HEK293T (cell line): ENCODE results near the gene MARCKS.
A peak's percentile ranks its signal among the peaks of the same experiment; 100 is the strongest.

Source experiments
- CTCF ChIA-PET: fragments of 350-600 bp; formaldehyde crosslinking; extraction: SDS; loops from one replicate; lab custom pipeline; 2021; ENCODE audit warnings: antibody characterized with exemption, inconsistent platforms; lab: Yijun Ruan, JAX
- POLR2A ChIA-PET: fragments of 350-600 bp; formaldehyde crosslinking; extraction: SDS; loops from one replicate; lab custom pipeline; 2020; ENCODE audit warnings: antibody characterized with exemption, inconsistent platforms; lab: Yijun Ruan, JAX
- DNase-seq: peaks from one replicate; pipeline ENCODE4 v3.0.0; 2012; ENCODE audit warnings: mixed read lengths; ENCODE audit errors: extremely low spot score
- ARNT ChIP-seq: fragments of 450-650 bp; IDR thresholded peaks from 2 replicates; pipeline ENCODE4 v1.6.1; 2017; ENCODE audit warnings: mild to moderate bottlenecking
- BHLHE40 ChIP-seq: fragments of 450-650 bp; IDR thresholded peaks from 2 replicates; pipeline ENCODE4 v1.6.1; 2016; ENCODE audit warnings: mild to moderate bottlenecking, moderate library complexity, borderline replicate concordance
- CTBP1 ChIP-seq: fragments of 450-650 bp; IDR thresholded peaks from 2 replicates; pipeline ENCODE4 v1.6.1; 2016; ENCODE audit warnings: borderline replicate concordance
- ELF4 ChIP-seq: fragments of 450-650 bp; IDR thresholded peaks from 2 replicates; pipeline ENCODE4 v1.6.1; 2017; ENCODE audit warnings: antibody characterized with exemption
- FOXA1 ChIP-seq: fragments of 450-650 bp; IDR thresholded peaks from 2 replicates; pipeline ENCODE4 v1.6.1; 2016; ENCODE audit warnings: mild to moderate bottlenecking
- FOXK2 ChIP-seq: fragments of 450-650 bp; IDR thresholded peaks from 2 replicates; pipeline ENCODE4 v1.6.1; 2016; ENCODE audit warnings: mild to moderate bottlenecking
- FOXM1 ChIP-seq: fragments of 450-650 bp; IDR thresholded peaks from 2 replicates; pipeline ENCODE4 v1.6.1; 2017; ENCODE audit warnings: mild to moderate bottlenecking, borderline replicate concordance
- HDGF ChIP-seq: fragments of 450-650 bp; IDR thresholded peaks from 2 replicates; pipeline ENCODE4 v1.6.1; 2017; ENCODE audit warnings: antibody characterized with exemption, borderline replicate concordance
- L3MBTL2 ChIP-seq: fragments of 450-650 bp; conservative IDR thresholded peaks from 2 replicates; pipeline ENCODE4 v1.6.1; 2016; ENCODE audit warnings: mild to moderate bottlenecking
- LEF1 ChIP-seq: fragments of 450-650 bp; IDR thresholded peaks from 2 replicates; pipeline ENCODE4 v1.6.1; 2017; ENCODE audit warnings: mild to moderate bottlenecking, borderline replicate concordance
- NFRKB ChIP-seq: fragments of 450-650 bp; IDR thresholded peaks from 2 replicates; pipeline ENCODE4 v1.6.1; 2016; ENCODE audit warnings: mild to moderate bottlenecking, moderate library complexity
- SP1 ChIP-seq: fragments of 450-650 bp; IDR thresholded peaks from 2 replicates; pipeline ENCODE4 v1.6.1; 2017
- SUZ12 ChIP-seq: fragments of 450-650 bp; IDR thresholded peaks from 2 replicates; pipeline ENCODE4 v1.6.1; 2016; ENCODE audit warnings: mild to moderate bottlenecking
- TARDBP ChIP-seq: fragments of 450-650 bp; IDR thresholded peaks from 2 replicates; pipeline ENCODE4 v1.6.1; 2016
- ZNF384 ChIP-seq: fragments of 450-650 bp; IDR thresholded peaks from 2 replicates; pipeline ENCODE4 v1.6.1; 2016
- TF ChIP-seq, protein P1 (sequence below): fragments of 450-650 bp; IDR thresholded peaks from 2 replicates; pipeline ENCODE4 v1.6.1; 2016

Gene MARCKS

DNA sequence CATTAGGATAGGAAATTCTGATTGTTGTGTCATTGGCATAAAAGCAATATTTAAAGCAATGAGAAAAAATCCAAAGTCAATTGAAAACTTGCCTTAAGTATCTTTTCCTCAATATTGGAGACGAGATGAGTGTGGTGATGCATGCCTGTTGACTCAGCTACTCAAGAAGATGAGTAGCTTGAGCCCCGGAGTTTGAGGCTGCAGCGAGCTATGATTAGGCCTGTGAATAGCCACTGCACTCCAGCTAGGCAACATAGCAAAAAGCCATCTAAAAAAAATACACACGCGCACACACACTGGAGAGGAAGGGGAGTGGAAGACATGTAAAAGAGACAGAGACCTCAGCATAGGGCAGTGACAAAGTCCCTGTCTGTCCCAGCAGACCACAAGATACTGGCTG lies 9.7 kb upstream of the MARCKS start:
- no peak for DNase-seq
- ChIA-PET POLR2A (interaction anchor here (0.6 to 1.0 kb wide), 2 partner anchors 8 to 19 kb away, joined by 3 to 5 read pairs; no protein-coding TSS in a partner anchor), CTCF (interaction anchor here (0.7 to 1.3 kb wide), 2 partner anchors 11 to 13 kb away, joined by 3 to 4 read pairs; no protein-coding TSS in a partner anchor)
- TF ChIP-seq, protein P1, sequence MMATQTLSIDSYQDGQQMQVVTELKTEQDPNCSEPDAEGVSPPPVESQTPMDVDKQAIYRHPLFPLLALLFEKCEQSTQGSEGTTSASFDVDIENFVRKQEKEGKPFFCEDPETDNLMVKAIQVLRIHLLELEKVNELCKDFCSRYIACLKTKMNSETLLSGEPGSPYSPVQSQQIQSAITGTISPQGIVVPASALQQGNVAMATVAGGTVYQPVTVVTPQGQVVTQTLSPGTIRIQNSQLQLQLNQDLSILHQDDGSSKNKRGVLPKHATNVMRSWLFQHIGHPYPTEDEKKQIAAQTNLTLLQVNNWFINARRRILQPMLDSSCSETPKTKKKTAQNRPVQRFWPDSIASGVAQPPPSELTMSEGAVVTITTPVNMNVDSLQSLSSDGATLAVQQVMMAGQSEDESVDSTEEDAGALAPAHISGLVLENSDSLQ = no peak
- TF ChIP-seq NFRKB = no peak
- no peak for TF ChIP-seq LEF1
- TF ChIP-seq FOXK2 = no peak
- no peak for TF ChIP-seq BHLHE40
- no peak for TF ChIP-seq ZNF384
- TF ChIP-seq L3MBTL2 = no peak
- TF ChIP-seq HDGF = no peak
- no peak for TF ChIP-seq ELF4
- no peak for TF ChIP-seq CTBP1
- no peak for TF ChIP-seq SUZ12
- no peak for TF ChIP-seq SP1

DNA sequence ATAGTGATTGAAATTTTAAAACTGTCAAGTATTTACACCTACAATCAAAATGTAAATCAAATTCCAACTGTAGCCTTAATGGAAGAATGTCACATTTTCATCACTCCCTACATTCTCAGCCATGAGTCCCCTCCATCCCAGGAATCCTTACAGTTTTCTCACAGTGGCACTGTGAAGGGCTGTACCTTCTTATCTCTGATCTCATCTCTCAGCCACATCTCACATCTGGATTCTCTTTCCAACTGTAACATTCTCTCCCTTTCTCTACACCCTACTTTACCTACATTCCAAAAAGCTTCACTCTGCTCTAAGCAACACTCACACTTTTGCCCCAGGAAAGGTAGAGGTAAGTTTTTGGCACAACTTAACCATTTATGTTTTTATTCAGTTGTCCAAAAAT lies 8.9 kb upstream of the MARCKS start:
- DNase-seq = no peak
- CTCF ChIA-PET = no interaction called here
- POLR2A ChIA-PET = no interaction called here
- TF ChIP-seq ELF4 (no peak), FOXA1 (no peak), HDGF (no peak), BHLHE40 (no peak), LEF1 (no peak), TARDBP (no peak), FOXM1 (no peak), L3MBTL2 (no peak), SP1 (no peak), ARNT (no peak), CTBP1 (no peak), SUZ12 (no peak), FOXK2 (no peak), ZNF384 (no peak), NFRKB (no peak)
- TF ChIP-seq, protein P1 = no peak

DNA sequence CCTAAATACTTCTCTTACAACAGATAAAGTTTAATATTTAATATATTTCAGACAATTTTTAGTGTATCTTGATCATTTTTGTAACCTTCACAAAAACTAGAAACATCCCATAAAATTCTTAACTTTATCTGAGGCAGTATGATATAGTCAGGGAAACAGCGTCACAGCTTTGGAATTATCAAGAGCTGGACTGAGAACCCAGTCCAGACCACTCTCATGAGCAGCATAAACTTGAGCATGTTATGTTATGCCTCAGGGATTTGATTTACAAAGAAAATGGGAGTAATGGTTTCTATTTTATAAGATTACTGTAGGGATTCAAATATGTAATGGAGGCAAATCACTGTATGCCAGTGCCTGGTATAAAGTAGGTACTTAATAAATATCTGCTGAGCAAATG lies 8.3 kb upstream of the MARCKS start:
- TF ChIP-seq FOXA1 (no peak), FOXK2 (no peak), SP1 (no peak), CTBP1 (no peak), BHLHE40 (no peak), SUZ12 (no peak), NFRKB (no peak), FOXM1 (no peak), HDGF (no peak)
- ChIA-PET CTCF (interaction anchor here (1.0 kb wide), 1 partner anchor 11 kb away, joined by 3 read pairs; no protein-coding TSS in a partner anchor), POLR2A (no interaction called here)
- no peak for DNase-seq

DNA sequence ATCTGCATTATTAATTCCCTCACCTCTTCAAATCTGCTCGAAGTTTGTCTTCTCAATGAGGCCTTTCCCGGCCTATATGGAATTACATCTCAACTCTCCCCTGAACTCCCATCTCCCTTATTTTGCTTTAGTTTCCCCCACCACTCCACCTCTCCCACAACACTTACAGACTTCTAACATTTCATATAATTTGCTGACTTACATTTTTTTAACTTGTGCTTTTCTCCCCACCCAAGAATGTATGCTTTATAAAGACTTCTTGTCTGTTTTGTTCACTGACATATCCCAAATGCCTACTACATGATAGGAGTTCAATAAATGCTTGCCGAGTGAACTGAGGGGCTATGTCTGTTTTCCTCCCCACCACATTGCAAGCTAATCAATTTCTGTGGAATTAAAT lies 3.9 kb upstream of the MARCKS start:
- ChIA-PET CTCF (no interaction called here), POLR2A (no interaction called here)
- TF ChIP-seq FOXA1 (no peak), ARNT (no peak), NFRKB (no peak), L3MBTL2 (no peak), ELF4 (no peak), FOXK2 (no peak), CTBP1 (no peak)
- TF ChIP-seq, protein P1 = no peak
- no peak for DNase-seq

DNA sequence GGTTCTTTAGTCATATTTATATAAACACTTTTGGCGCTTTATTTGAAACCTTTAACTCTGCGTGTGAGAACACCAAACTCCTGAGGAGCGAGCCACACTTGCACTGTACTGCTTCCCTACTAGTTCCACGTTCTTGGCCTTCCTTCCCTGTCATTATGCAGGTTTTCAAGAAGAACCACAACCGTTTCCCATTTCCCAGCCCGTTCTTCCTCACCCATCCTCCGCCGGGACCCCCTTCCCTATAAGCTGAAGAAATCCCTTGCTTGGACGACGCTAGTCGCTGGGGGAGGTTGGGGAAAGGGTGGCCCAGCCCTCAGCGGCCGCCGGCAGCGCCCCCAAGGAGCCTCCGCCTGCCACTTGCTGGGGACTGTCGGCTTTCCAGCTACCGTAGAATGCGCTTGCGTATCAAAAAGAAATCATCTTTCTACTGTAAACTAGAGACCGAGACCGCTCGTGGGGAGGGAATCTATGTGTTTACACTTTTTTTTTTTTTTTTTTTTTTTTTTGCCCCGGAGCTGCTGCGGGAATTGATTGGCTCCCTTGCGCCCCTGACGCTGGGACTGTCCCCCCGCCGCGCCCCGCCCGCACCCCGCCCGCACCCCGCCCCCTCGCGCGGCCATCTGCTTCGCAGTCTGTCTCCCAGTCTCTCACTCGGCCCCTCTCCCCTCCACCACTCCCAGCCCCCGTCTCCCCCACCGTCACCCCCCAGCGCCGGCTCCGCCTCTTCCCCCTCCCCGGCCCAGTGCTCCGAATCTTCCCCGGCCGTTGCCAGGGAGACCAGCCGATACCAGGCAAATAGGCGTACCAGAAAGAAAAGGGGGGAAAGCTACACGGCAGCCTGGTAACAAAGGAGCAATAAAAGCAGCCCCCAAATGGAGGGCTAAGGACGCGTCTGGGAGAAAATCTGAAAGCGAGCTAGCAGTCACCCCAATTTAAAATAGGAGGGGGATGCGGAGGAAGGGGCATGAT lies 2.3 kb upstream of the MARCKS start:
- ChIA-PET POLR2A (interaction anchor here (0.7 to 3.0 kb wide), 6 partner anchors 8 to 1068 kb away, joined by 3 to 13 read pairs (median 3); no protein-coding TSS in a partner anchor), CTCF (interaction anchor here (0.5 to 1.4 kb wide), 3 partner anchors 24 to 365 kb away, joined by 3 to 7 read pairs (median 3); no protein-coding TSS in a partner anchor)
- DNase-seq = peak; percentile 69
- TF ChIP-seq FOXA1 (no peak), LEF1 (no peak), L3MBTL2 (peak; percentile 58), CTBP1 (no peak), SUZ12 (no peak), BHLHE40 (no peak), ZNF384 (peak; percentile 88), ELF4 (no peak), TARDBP (no peak)
